OCI-LY7 (cell line): ENCODE measurements around the gene SEH1L. TPM values are rescaled to one million over a fixed set of nuclear protein-coding genes. Genes with fewer than 3 reads are reported as not detected.

Experiments
- BruUV-seq: library from RNA; stranded (reverse); fragments of 400-500 nt; replicated peaks from 2 replicates; lab custom pipeline; 2021; lab: Mats Ljungman, UMichigan
- CTCF ChIA-PET: fragments of 300-600 bp; sonication (Branson Sonifier 250); formaldehyde crosslinking; loops from one replicate; lab custom pipeline; 2022; ENCODE audit warnings: antibody characterized with exemption; ENCODE audit not compliant: unreplicated experiment; lab: Charles Lee
- POLR2A ChIA-PET: fragments of 300-600 bp; sonication (Branson Sonifier 250); formaldehyde crosslinking; loops from one replicate; lab custom pipeline; 2022; ENCODE audit warnings: antibody characterized with exemption; lab: Charles Lee
- DNase-seq: peaks from one replicate; pipeline ENCODE4 v3.0.0-alpha.2; 2015; ENCODE audit warnings: low spot score
- H2AFZ ChIP-seq: fragments of 200-600 bp; sonication (generic), shearing (Covaris generic); 2 replicates; pipeline ENCODE4 v1.6.1; 2014; ENCODE audit warnings: mild to moderate bottlenecking, antibody characterized with exemption, low read length, moderate library complexity
- H3K27ac ChIP-seq: fragments of 200-600 bp; sonication (generic); 2 replicates; pipeline ENCODE4 v1.5.1; 2014; ENCODE audit warnings: mixed run types, low read depth, mild to moderate bottlenecking, moderate library complexity, low read length, inconsistent platforms; ENCODE audit not compliant: poor library complexity, severe bottlenecking
- H3K36me3 ChIP-seq: fragments of 200-600 bp; sonication (generic); 2 replicates; pipeline ENCODE4 v1.6.1; 2014; ENCODE audit warnings: mild to moderate bottlenecking, antibody characterized with exemption, low read length, moderate library complexity, mixed read lengths; ENCODE audit not compliant: insufficient read depth
- H3K4me1 ChIP-seq: fragments of 200-600 bp; sonication (generic); 2 replicates; pipeline ENCODE4 v1.5.1; 2014; ENCODE audit warnings: mild to moderate bottlenecking, low read length; ENCODE audit not compliant: insufficient read depth, poor library complexity, severe bottlenecking
- H3K4me2 ChIP-seq: fragments of 200-600 bp; sonication (generic); 2 replicates; pipeline ENCODE4 v1.6.1; 2014; ENCODE audit warnings: mild to moderate bottlenecking, low read length
- H3K4me3 ChIP-seq: fragments of 200-600 bp; sonication (generic); 2 replicates; pipeline ENCODE4 v1.5.1; 2014; ENCODE audit warnings: mild to moderate bottlenecking, low read depth, low read length; ENCODE audit not compliant: poor library complexity, severe bottlenecking
- H3K79me2 ChIP-seq: fragments of 200-600 bp; sonication (generic); 2 replicates; pipeline ENCODE4 v1.6.1; 2016; ENCODE audit warnings: low read depth, mild to moderate bottlenecking, low read length, moderate library complexity, mixed read lengths; ENCODE audit not compliant: insufficient read depth
- H3K9me2 ChIP-seq: fragments of 200-600 bp; sonication (generic); 2 replicates; pipeline ENCODE4 v1.6.1; 2016; ENCODE audit warnings: mild to moderate bottlenecking, low read length, mixed read lengths; ENCODE audit not compliant: insufficient read depth
- H3K9me3 ChIP-seq: fragments of 200-600 bp; sonication (generic); 2 replicates; pipeline ENCODE4 v1.6.1; 2014; ENCODE audit warnings: mild to moderate bottlenecking, mixed run types, low read length, mixed read lengths
- H4K20me1 ChIP-seq: fragments of 200-600 bp; sonication (generic); 2 replicates; pipeline ENCODE4 v1.6.1; 2014; ENCODE audit warnings: mild to moderate bottlenecking, antibody characterized with exemption, low read length, moderate library complexity, mixed read lengths; ENCODE audit not compliant: insufficient read depth
- CTCF ChIP-seq: fragments of 200-600 bp; sonication (generic); conservative IDR thresholded peaks from 2 replicates; pipeline ENCODE4 v1.5.1; 2014; ENCODE audit warnings: mild to moderate bottlenecking, antibody characterized with exemption, low read length, moderate library complexity, mixed read lengths
- EZH2phosphoT487 ChIP-seq: fragments of 200-600 bp; sonication (generic); IDR thresholded peaks from 2 replicates; pipeline ENCODE4 v1.6.1; 2018; ENCODE audit warnings: low read depth, borderline replicate concordance, mild to moderate bottlenecking, mixed run types, antibody characterized with exemption, low read length, moderate library complexity, mixed read lengths
- intact Hi-C: fragments of 100-400 bp; cut with micrococcal nuclease; formaldehyde crosslinking; loops from one replicate; pipeline ENCODE4 v1.10.0; 2022; ENCODE audit not compliant: unreplicated experiment
- total RNA-seq, 2 experiments: library from RNA; depleted of rRNA in 1 of 2; stranded (reverse); fragments of >200 nt in 1 of 2; shearing (Covaris generic) in 1 of 2; gene quantifications; 2 replicates each; pipeline ENCODE4 v1.2.3, GENCODE V29; 2014 to 2022

Gene SEH1L
- total RNA-seq, 2 experiments from 2014 or later, result 61.6 to 115 TPM

- Histone ChIP-seq H4K20me1 (no peaks in the 10 kb centered on the region), H3K79me2 (no peaks in the 10 kb centered on the region), H3K9me2 (no peaks in the 10 kb centered on the region), H3K4me2 (no peak overlapping the region), H3K36me3 (no peaks in the 10 kb centered on the region), H3K4me1 (no peaks in the 10 kb centered on the region), H3K4me3 (no peak overlapping the region), H3K27ac (no peak overlapping the region), H2AFZ (no peak overlapping the region), H3K9me3 (no peaks in the 10 kb centered on the region)
- ChIA-PET POLR2A (interaction anchor here (0.6 kb wide), 1 partner anchor 38 kb away, joined by 3 read pairs; no protein-coding TSS in a partner anchor), CTCF (no interaction called here)
- intact Hi-C loops, result no loop called here
- no peak for DNase-seq
- no peak for TF ChIP-seq EZH2phosphoT487
- TF ChIP-seq CTCF, result no peak
- BruUV-seq, result no TSS peak
These were observed 26.6 kb upstream of the SEH1L start for GRCh38 chr18:12921178-12921577.

- H3K79me2 ChIP-seq, result no peaks in the 10 kb centered on the region
- H3K4me3 ChIP-seq, result no peak overlapping the region
- TF ChIP-seq CTCF (no peak), EZH2phosphoT487 (no peak)
- no peak for DNase-seq
- no peak overlapping the region for H3K27ac ChIP-seq
- no peaks in the 10 kb centered on the region for H3K9me2 ChIP-seq
- no TSS peak for BruUV-seq
- H4K20me1 ChIP-seq, result no peaks in the 10 kb centered on the region
- H3K36me3 ChIP-seq, result no peaks in the 10 kb centered on the region
- ChIA-PET CTCF (no interaction called here), POLR2A (interaction anchor here (0.6 kb wide), 1 partner anchor 26 kb away, joined by 4 read pairs; no protein-coding TSS in a partner anchor)
- H3K9me3 ChIP-seq, result no peaks in the 10 kb centered on the region
- no peak overlapping the region for H3K4me2 ChIP-seq
- H3K4me1 ChIP-seq, result no peaks in the 10 kb centered on the region
- intact Hi-C loops, result no loop called here
- H2AFZ ChIP-seq, result no peak overlapping the region
These were observed 25.5 kb upstream of the SEH1L start for GRCh38 chr18:12922266-12922665.

GRCh38 chr18:12924616-12925015 lies 23.2 kb upstream of the SEH1L start:
- POLR2A ChIA-PET, result interaction anchor here (0.7 to 1.2 kb wide), 2 partner anchors 20 to 25 kb away, joined by 4 to 7 read pairs; no protein-coding TSS in a partner anchor
- H3K9me3 ChIP-seq, result no peaks in the 10 kb centered on the region
- DNase-seq, result no peak
- CTCF ChIA-PET, result interaction anchor here (1.2 kb wide), 1 partner anchor 11 kb away, joined by 3 read pairs; no protein-coding TSS in a partner anchor
- H3K4me3 ChIP-seq, result no peak overlapping the region
- H4K20me1 ChIP-seq, result no peaks in the 10 kb centered on the region
- no peak overlapping the region for H3K4me2 ChIP-seq
- intact Hi-C loops, result no loop called here
- H3K4me1 ChIP-seq, result no peaks in the 10 kb centered on the region
- H2AFZ ChIP-seq, result no peak overlapping the region
- H3K36me3 ChIP-seq, result no peaks in the 10 kb centered on the region
- no TSS peak for BruUV-seq
- TF ChIP-seq EZH2phosphoT487, result no peak
- TF ChIP-seq CTCF, result no peak
- H3K27ac ChIP-seq, result no peak overlapping the region
- no peaks in the 10 kb centered on the region for H3K9me2 ChIP-seq
- H3K79me2 ChIP-seq, result no peaks in the 10 kb centered on the region
